Panc1 (cell line): ENCODE measurements around the gene MTMR2.

Experiments used
- POLR2AphosphoS5 ChIP-seq: IDR thresholded peaks from 2 replicates; pipeline ENCODE4 v1.6.1; 2012; ENCODE audit warnings: mild to moderate bottlenecking, low read depth, low read length, moderate library complexity
- TCF7L2 ChIP-seq: IDR thresholded peaks from 2 replicates; pipeline ENCODE4 v1.6.1; 2011; ENCODE audit warnings: mild to moderate bottlenecking, low read depth, low read length, inconsistent platforms
- TF ChIP-seq, protein P1 (sequence below): fragments of 450-650 bp; IDR thresholded peaks from 2 replicates; pipeline ENCODE4 v1.5.1; 2017; ENCODE audit warnings: mild to moderate bottlenecking
- TF ChIP-seq, protein P2 (sequence below), 2 experiments: IDR thresholded peaks; 2 replicates each; pipeline ENCODE4 v1.6.1; 2011 to 2012; ENCODE audit warnings: low read depth in 2 of 2, control low read depth in 1 of 2, low read length in 1 of 2, mild to moderate bottlenecking in 1 of 2, moderate library complexity in 1 of 2; ENCODE audit not compliant: insufficient read depth in 1 of 2

- TF ChIP-seq, protein P1, sequence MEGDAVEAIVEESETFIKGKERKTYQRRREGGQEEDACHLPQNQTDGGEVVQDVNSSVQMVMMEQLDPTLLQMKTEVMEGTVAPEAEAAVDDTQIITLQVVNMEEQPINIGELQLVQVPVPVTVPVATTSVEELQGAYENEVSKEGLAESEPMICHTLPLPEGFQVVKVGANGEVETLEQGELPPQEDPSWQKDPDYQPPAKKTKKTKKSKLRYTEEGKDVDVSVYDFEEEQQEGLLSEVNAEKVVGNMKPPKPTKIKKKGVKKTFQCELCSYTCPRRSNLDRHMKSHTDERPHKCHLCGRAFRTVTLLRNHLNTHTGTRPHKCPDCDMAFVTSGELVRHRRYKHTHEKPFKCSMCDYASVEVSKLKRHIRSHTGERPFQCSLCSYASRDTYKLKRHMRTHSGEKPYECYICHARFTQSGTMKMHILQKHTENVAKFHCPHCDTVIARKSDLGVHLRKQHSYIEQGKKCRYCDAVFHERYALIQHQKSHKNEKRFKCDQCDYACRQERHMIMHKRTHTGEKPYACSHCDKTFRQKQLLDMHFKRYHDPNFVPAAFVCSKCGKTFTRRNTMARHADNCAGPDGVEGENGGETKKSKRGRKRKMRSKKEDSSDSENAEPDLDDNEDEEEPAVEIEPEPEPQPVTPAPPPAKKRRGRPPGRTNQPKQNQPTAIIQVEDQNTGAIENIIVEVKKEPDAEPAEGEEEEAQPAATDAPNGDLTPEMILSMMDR = no peak
- TF ChIP-seq, protein P2, sequence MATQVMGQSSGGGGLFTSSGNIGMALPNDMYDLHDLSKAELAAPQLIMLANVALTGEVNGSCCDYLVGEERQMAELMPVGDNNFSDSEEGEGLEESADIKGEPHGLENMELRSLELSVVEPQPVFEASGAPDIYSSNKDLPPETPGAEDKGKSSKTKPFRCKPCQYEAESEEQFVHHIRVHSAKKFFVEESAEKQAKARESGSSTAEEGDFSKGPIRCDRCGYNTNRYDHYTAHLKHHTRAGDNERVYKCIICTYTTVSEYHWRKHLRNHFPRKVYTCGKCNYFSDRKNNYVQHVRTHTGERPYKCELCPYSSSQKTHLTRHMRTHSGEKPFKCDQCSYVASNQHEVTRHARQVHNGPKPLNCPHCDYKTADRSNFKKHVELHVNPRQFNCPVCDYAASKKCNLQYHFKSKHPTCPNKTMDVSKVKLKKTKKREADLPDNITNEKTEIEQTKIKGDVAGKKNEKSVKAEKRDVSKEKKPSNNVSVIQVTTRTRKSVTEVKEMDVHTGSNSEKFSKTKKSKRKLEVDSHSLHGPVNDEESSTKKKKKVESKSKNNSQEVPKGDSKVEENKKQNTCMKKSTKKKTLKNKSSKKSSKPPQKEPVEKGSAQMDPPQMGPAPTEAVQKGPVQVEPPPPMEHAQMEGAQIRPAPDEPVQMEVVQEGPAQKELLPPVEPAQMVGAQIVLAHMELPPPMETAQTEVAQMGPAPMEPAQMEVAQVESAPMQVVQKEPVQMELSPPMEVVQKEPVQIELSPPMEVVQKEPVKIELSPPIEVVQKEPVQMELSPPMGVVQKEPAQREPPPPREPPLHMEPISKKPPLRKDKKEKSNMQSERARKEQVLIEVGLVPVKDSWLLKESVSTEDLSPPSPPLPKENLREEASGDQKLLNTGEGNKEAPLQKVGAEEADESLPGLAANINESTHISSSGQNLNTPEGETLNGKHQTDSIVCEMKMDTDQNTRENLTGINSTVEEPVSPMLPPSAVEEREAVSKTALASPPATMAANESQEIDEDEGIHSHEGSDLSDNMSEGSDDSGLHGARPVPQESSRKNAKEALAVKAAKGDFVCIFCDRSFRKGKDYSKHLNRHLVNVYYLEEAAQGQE (IDR thresholded peaks at IDR 0.05; ENCODE audit: insufficient read depth in 1 of 2, low read depth in 2 of 2, low read length in 1 of 2) = no peak
- TF ChIP-seq TCF7L2 (no peak), POLR2AphosphoS5 (no peak)
Measured at GRCh38 chr11:95920460-95921105, 3.3 kb downstream of the MTMR2 start.
